Breast epithelium (tissue), 3 donors: ENCODE measurements around the gene ARL6.

Source experiments
- POLR2A ChIP-seq: fragments of 450-650 bp; IDR thresholded peaks from one replicate; pipeline ENCODE4 v1.6.1; 2016; ENCODE audit warnings: antibody characterized with exemption, mild to moderate bottlenecking, moderate library complexity
- POLR2AphosphoS5 ChIP-seq, 3 donors: sonication (generic); formaldehyde crosslinking; IDR thresholded peaks; one replicate each; pipeline ENCODE4 v1.6.1; 2017; ENCODE audit warnings: antibody characterized with exemption in 3 of 3
- TF ChIP-seq, protein P1 (sequence below), 3 donors: fragments of 450-650 bp; IDR thresholded peaks; one replicate each; pipeline ENCODE4 v1.5.1; 2016 to 2017; ENCODE audit warnings: antibody characterized with exemption in 3 of 3, mild to moderate bottlenecking in 3 of 3, moderate library complexity in 3 of 3

- TF ChIP-seq, protein P1, sequence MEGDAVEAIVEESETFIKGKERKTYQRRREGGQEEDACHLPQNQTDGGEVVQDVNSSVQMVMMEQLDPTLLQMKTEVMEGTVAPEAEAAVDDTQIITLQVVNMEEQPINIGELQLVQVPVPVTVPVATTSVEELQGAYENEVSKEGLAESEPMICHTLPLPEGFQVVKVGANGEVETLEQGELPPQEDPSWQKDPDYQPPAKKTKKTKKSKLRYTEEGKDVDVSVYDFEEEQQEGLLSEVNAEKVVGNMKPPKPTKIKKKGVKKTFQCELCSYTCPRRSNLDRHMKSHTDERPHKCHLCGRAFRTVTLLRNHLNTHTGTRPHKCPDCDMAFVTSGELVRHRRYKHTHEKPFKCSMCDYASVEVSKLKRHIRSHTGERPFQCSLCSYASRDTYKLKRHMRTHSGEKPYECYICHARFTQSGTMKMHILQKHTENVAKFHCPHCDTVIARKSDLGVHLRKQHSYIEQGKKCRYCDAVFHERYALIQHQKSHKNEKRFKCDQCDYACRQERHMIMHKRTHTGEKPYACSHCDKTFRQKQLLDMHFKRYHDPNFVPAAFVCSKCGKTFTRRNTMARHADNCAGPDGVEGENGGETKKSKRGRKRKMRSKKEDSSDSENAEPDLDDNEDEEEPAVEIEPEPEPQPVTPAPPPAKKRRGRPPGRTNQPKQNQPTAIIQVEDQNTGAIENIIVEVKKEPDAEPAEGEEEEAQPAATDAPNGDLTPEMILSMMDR (IDR thresholded peaks at IDR 0.05): no peak
- TF ChIP-seq POLR2A (no peak), POLR2AphosphoS5 (IDR thresholded peaks at IDR 0.05) (no peak)
Measured at GRCh38 chr3:97815149-97815917, 50.8 kb downstream of the ARL6 start.
